Medulla oblongata (tissue), 1 donor: ENCODE data around the gene MAB21L3.

Experiments
- DNase-seq: peaks from one replicate; pipeline ENCODE4 v3.0.0-alpha.2; 2015; ENCODE audit errors: extremely low spot score

The MAB21L3 gene

GRCh38 chr1:116111524-116112021, 374 bp downstream of the MAB21L3 start:
- no peak for DNase-seq

GRCh38 chr1:116112388-116113140, 1.4 kb downstream of the MAB21L3 start:
- DNase-seq, result no peak

- no peak for DNase-seq
Observed at GRCh38 chr1:116113615-116114014, 2.4 kb downstream of the MAB21L3 start.

- DNase-seq, result no peak
Observed at GRCh38 chr1:116115476-116116439, 4.6 kb downstream of the MAB21L3 start.

GRCh38 chr1:116118471-116118870, 7.3 kb downstream of the MAB21L3 start:
- DNase-seq, result no peak

- DNase-seq, result no peak
Observed at GRCh38 chr1:116119876-116120275, 8.7 kb downstream of the MAB21L3 start.

- no peak for DNase-seq
Observed at GRCh38 chr1:116122955-116123757, 12.0 kb downstream of the MAB21L3 start.

- no peak for DNase-seq
Observed at GRCh38 chr1:116123837-116124533, 12.8 kb downstream of the MAB21L3 start.

- DNase-seq, result no peak
Observed at GRCh38 chr1:116125758-116126157, 14.6 kb downstream of the MAB21L3 start.

GRCh38 chr1:116126281-116126680, 15.1 kb downstream of the MAB21L3 start:
- DNase-seq, result no peak

GRCh38 chr1:116127123-116127847, 16.1 kb downstream of the MAB21L3 start:
- no peak for DNase-seq

GRCh38 chr1:116127848-116128540, 16.8 kb downstream of the MAB21L3 start:
- DNase-seq, result no peak

- no peak for DNase-seq
Observed at GRCh38 chr1:116128664-116129063, 17.5 kb downstream of the MAB21L3 start.

GRCh38 chr1:116129537-116129936, 18.3 kb downstream of the MAB21L3 start:
- no peak for DNase-seq

GRCh38 chr1:116130356-116130755, 19.2 kb downstream of the MAB21L3 start:
- no peak for DNase-seq

- no peak for DNase-seq
Observed at GRCh38 chr1:116131170-116131569, 20.0 kb downstream of the MAB21L3 start.

- no peak for DNase-seq
Observed at GRCh38 chr1:116131866-116132605, 20.8 kb downstream of the MAB21L3 start.

- no peak for DNase-seq
Observed at GRCh38 chr1:116133696-116134475, 22.7 kb downstream of the MAB21L3 start.

- no peak for DNase-seq
Observed at GRCh38 chr1:116134476-116134773, 23.2 kb downstream of the MAB21L3 start.
